ENCODE results near the gene TMEM45A. TPM values are rescaled to one million over a fixed set of nuclear protein-coding genes. Genes with fewer than 3 reads are reported as not detected.

The TMEM45A gene
- total RNA-seq, 1 experiment from 2014 or later, result 10.1 TPM

GRCh38 chr3:100468676-100469075 lies 23.7 kb upstream of the TMEM45A start:
- Histone ChIP-seq H2BK5ac (ENCODE audit: insufficient read length, low read length) (no peak overlapping the region), H4K8ac (replicated peaks; ENCODE audit: insufficient read length, low read depth, low read length) (no peak overlapping the region), H3K23me2 (ENCODE audit: insufficient read length, low read depth, low read length, poor library complexity, severe bottlenecking) (no peaks in the 10 kb centered on the region), H3K4me2 (ENCODE audit: insufficient read depth, insufficient read length, low read length) (no peak overlapping the region), H2BK15ac (ENCODE audit: low read depth, low read length) (no peak overlapping the region), H3K18ac (ENCODE audit: insufficient read length, low read depth, low read length) (no peak overlapping the region), H4K20me1 (ENCODE audit: control insufficient read depth, insufficient read depth, insufficient read length) (no peaks in the 10 kb centered on the region), H3K23ac (ENCODE audit: insufficient read length, low read depth, low read length) (no peak overlapping the region), H2AFZ (ENCODE audit: low read length) (no peak overlapping the region), H2AK5ac (ENCODE audit: insufficient read length, low read length) (no peak overlapping the region), H2BK20ac (ENCODE audit: low read depth, low read length, poor library complexity, severe bottlenecking) (no peak overlapping the region), H2BK120ac (ENCODE audit: low read depth, low read length, poor library complexity, severe bottlenecking) (no peak overlapping the region), H3K4ac (ENCODE audit: low read depth, low read length) (no peak overlapping the region), H3K79me2 (ENCODE audit: insufficient read depth, low read length) (no peaks in the 10 kb centered on the region), H3K27ac (ENCODE audit: insufficient read length, low read depth, low read length) (no peak overlapping the region), H2BK12ac (ENCODE audit: insufficient read length, low read depth, low read length) (no peak overlapping the region), H4K5ac (ENCODE audit: insufficient read length, low read depth, low read length) (no peak overlapping the region), H3K9me3 (ENCODE audit: control insufficient read depth, low read depth, low read length) (peaks cover 10% of the 10 kb centered on the region), H3K79me1 (ENCODE audit: insufficient read depth, low read depth, low read length, poor library complexity, severe bottlenecking) (no peaks in the 10 kb centered on the region), H3K14ac (ENCODE audit: insufficient read depth, low read length) (no peak overlapping the region), H3K27me3 (ENCODE audit: insufficient read depth, low read length) (no peaks in the 10 kb centered on the region), H3K56ac (ENCODE audit: insufficient read length, low read depth, low read length) (no peak overlapping the region), H3T11ph (ENCODE audit: low read length) (no peak overlapping the region), H4K91ac (ENCODE audit: insufficient read length, low read depth, low read length) (no peak overlapping the region), H3K4me1 (ENCODE audit: insufficient read depth, low read length) (no peaks in the 10 kb centered on the region), H3K9ac (ENCODE audit: extremely low read depth, insufficient read length, low read length) (no peak overlapping the region)
- Mint-ChIP-seq H3K27ac (no peak overlapping the region), H3K27me3 (ENCODE audit: low read depth) (no peaks in the 10 kb centered on the region), H3K36me3 (ENCODE audit: insufficient read depth in 1 of 3, low read depth in 3 of 3) (peaks cover 13 to 35% (median 23%) of the 10 kb centered on the region in 3 experiments), H3K4me3 (no peak overlapping the region), H3K4me1 (peaks cover 10 to 12% of the 10 kb centered on the region in 2 experiments; a peak in 3 of 4 replicates), H3K9me3 (peaks cover 38 to 49% of the 10 kb centered on the region in 2 experiments)
- TF ChIP-seq, protein P1, sequence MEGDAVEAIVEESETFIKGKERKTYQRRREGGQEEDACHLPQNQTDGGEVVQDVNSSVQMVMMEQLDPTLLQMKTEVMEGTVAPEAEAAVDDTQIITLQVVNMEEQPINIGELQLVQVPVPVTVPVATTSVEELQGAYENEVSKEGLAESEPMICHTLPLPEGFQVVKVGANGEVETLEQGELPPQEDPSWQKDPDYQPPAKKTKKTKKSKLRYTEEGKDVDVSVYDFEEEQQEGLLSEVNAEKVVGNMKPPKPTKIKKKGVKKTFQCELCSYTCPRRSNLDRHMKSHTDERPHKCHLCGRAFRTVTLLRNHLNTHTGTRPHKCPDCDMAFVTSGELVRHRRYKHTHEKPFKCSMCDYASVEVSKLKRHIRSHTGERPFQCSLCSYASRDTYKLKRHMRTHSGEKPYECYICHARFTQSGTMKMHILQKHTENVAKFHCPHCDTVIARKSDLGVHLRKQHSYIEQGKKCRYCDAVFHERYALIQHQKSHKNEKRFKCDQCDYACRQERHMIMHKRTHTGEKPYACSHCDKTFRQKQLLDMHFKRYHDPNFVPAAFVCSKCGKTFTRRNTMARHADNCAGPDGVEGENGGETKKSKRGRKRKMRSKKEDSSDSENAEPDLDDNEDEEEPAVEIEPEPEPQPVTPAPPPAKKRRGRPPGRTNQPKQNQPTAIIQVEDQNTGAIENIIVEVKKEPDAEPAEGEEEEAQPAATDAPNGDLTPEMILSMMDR (conservative IDR thresholded peaks at IDR 0.05), result no peak
- no peak for DNase-seq
- no CpG with 5 or more reads among the region's 2 CpGs for WGBS (ENCODE audit: extremely low coverage, insufficient read length, low lambda C conversion rate)
